Measurements from ENCODE around the gene XPR1. TPM values are rescaled to one million over a fixed set of nuclear protein-coding genes. Genes with fewer than 3 reads are reported as not detected.

XPR1 gene
- total and polyA plus RNA-seq, 3 donors from 2014 or later, result 34.8 to 76.2 (median 71.8) TPM

GRCh38 chr1:180928331-180929230 lies 296.8 kb downstream of the XPR1 start:
- no peak for DNase-seq
- intact Hi-C loops (cut with DNase I; ENCODE audit: low total_unique reads), result no loop called here

DNA sequence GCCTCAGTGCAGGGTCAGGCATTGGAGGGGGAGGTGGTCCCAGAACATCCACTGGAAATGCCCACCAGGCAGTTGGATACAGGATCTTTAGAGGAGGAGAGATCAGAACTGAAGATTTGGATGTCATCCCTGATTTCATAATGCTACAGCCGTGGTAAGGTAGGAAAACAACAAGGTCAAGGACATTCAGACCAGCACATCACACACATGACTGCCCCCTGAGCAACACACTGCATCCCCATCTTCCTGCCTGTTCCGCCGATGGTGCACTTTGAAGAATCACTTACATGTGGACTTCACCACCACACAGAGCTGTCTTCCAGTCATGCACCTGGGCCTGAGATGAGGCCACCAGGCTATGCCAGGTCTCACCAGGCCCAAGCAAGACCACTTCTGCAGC lies 297.6 kb downstream of the XPR1 start:
- no peaks in the 10 kb centered on the region for H3K36me3 ChIP-seq (ENCODE audit: low read depth, missing control alignments)
- TF ChIP-seq CTCF (IDR thresholded peaks at IDR 0.05) (no peak), POLR2A (IDR thresholded peaks at IDR 0.05) (no peak)
- no peaks in the 10 kb centered on the region for H3K27me3 ChIP-seq
- H3K27ac ChIP-seq, result no peak overlapping the region
- H3K4me1 ChIP-seq, result peaks cover 37% of the 10 kb centered on the region
- 73 to 79% methylated on average over 3 of the region's 3 CpGs for WGBS, 2 donors
- H3K4me3 ChIP-seq, result no peak overlapping the region
- no peak for DNase-seq
- no peaks in the 10 kb centered on the region for H3K9me3 ChIP-seq
- intact Hi-C loops (cut with DNase I; ENCODE audit: low total_unique reads), result no loop called here

More at GRCh38 chr1:180928331-180929230, 296.8 kb downstream of the XPR1 start:
- H3K27ac ChIP-seq, result peak overlapping the region in 1 of 2 donors; percentile 45
- no peak for TF ChIP-seq CTCF (IDR thresholded peaks at IDR 0.05)
- TF ChIP-seq POLR2A (IDR thresholded peaks at IDR 0.05), result no peak
- no peaks in the 10 kb centered on the region for H3K36me3 ChIP-seq (ENCODE audit: low read depth, missing control alignments)
- 62 to 74% methylated on average over 13 to 17 of the region's 17 CpGs for WGBS, 2 donors
- no peak overlapping the region for H3K4me3 ChIP-seq
- no peaks in the 10 kb centered on the region for H3K27me3 ChIP-seq
- no peaks in the 10 kb centered on the region for H3K9me3 ChIP-seq
- H3K4me1 ChIP-seq, result peaks cover 37% of the 10 kb centered on the region

- H3K4me3 ChIP-seq, result no peak overlapping the region
- no peak overlapping the region for H3K27ac ChIP-seq
- no peaks in the 10 kb centered on the region for H3K9me3 ChIP-seq
- WGBS, 2 donors, result 98% methylated on average over 5 of the region's 5 CpGs
- H3K27me3 ChIP-seq, result no peaks in the 10 kb centered on the region
- peaks cover 32% of the 10 kb centered on the region for H3K4me1 ChIP-seq
- DNase-seq, result no peak
- intact Hi-C loops (cut with DNase I; ENCODE audit: low total_unique reads), result no loop called here
- TF ChIP-seq CTCF (IDR thresholded peaks at IDR 0.05) (no peak), POLR2A (IDR thresholded peaks at IDR 0.05) (no peak)
- H3K36me3 ChIP-seq (ENCODE audit: low read depth, missing control alignments), result no peaks in the 10 kb centered on the region
These were observed 298.9 kb downstream of the XPR1 start for GRCh38 chr1:180930687-180931086.

GRCh38 chr1:180931529-180931928 lies 299.7 kb downstream of the XPR1 start:
- H3K4me3 ChIP-seq, result no peak overlapping the region
- no peaks in the 10 kb centered on the region for H3K27me3 ChIP-seq
- TF ChIP-seq CTCF (IDR thresholded peaks at IDR 0.05), result no peak
- TF ChIP-seq POLR2A (IDR thresholded peaks at IDR 0.05), result no peak
- WGBS, 2 donors, result 94 to 100% methylated on average over 2 to 4 of the region's 4 CpGs
- H3K27ac ChIP-seq, result no peak overlapping the region
- H3K36me3 ChIP-seq (ENCODE audit: low read depth, missing control alignments), result no peaks in the 10 kb centered on the region
- intact Hi-C loops (cut with DNase I; ENCODE audit: low total_unique reads), result no loop called here
- DNase-seq, result no peak
- H3K9me3 ChIP-seq, result no peaks in the 10 kb centered on the region
- H3K4me1 ChIP-seq, result peaks cover 25% of the 10 kb centered on the region
